Activated naive CD4-positive, alpha-beta T cell treated with anti-CD3 and anti-CD28 coated beads, Interleukin-2, amount 50 U/mL, for 24 hours (primary cell): ENCODE results near the gene CDK5RAP2.
"Not testable (repeated sequence)": the region's sequence is repeated elsewhere in the genome, so short reads cannot be mapped to it uniquely, and the experiment has no call there.

Source experiments
- H3K27ac Mint-ChIP-seq: one replicate; pipeline ENCODE4 v1.8.0; 2021; ENCODE audit warnings: mild to moderate bottlenecking, mixed read lengths
- H3K27me3 Mint-ChIP-seq: one replicate; pipeline ENCODE4 v1.8.0; 2021; ENCODE audit warnings: mixed read lengths
- H3K36me3 Mint-ChIP-seq: one replicate; pipeline ENCODE4 v1.8.0; 2021; ENCODE audit warnings: mixed read lengths
- H3K4me1 Mint-ChIP-seq: one replicate; pipeline ENCODE4 v1.8.0; 2021; ENCODE audit warnings: mixed read lengths
- H3K4me3 Mint-ChIP-seq: one replicate; pipeline ENCODE4 v1.8.0; 2021; ENCODE audit warnings: mild to moderate bottlenecking, mixed read lengths
- H3K9me3 Mint-ChIP-seq: one replicate; pipeline ENCODE4 v1.8.0; 2021; ENCODE audit warnings: mixed read lengths

Gene CDK5RAP2

GRCh38 chr9:120515481-120515880, 64.5 kb downstream of the CDK5RAP2 start:
- H3K27me3 Mint-ChIP-seq, H3K9me3 Mint-ChIP-seq, H3K4me1 Mint-ChIP-seq, H3K27ac Mint-ChIP-seq, H3K4me3 Mint-ChIP-seq: not testable (repeated sequence)
- H3K36me3 Mint-ChIP-seq = peaks cover 53% of the 10 kb centered on the region

- no peaks in the 10 kb centered on the region for H3K4me1 Mint-ChIP-seq
- H3K36me3 Mint-ChIP-seq = peaks cover 52% of the 10 kb centered on the region
- no peaks in the 10 kb centered on the region for H3K27me3 Mint-ChIP-seq
- H3K4me3 Mint-ChIP-seq = no peak overlapping the region
- H3K27ac Mint-ChIP-seq = no peak overlapping the region
- H3K9me3 Mint-ChIP-seq = no peaks in the 10 kb centered on the region
Observed at GRCh38 chr9:120514405-120514804, 65.6 kb downstream of the CDK5RAP2 start.

GRCh38 chr9:120513825-120514396, 66.1 kb downstream of the CDK5RAP2 start:
- Mint-ChIP-seq H3K27me3 (no peaks in the 10 kb centered on the region), H3K9me3 (no peaks in the 10 kb centered on the region), H3K4me3 (no peak overlapping the region), H3K36me3 (peaks cover 54% of the 10 kb centered on the region), H3K27ac (no peak overlapping the region), H3K4me1 (no peaks in the 10 kb centered on the region)

- H3K4me1 Mint-ChIP-seq = no peaks in the 10 kb centered on the region
- peaks cover 5% of the 10 kb centered on the region for H3K9me3 Mint-ChIP-seq
- no peak overlapping the region for H3K27ac Mint-ChIP-seq
- no peaks in the 10 kb centered on the region for H3K27me3 Mint-ChIP-seq
- peaks cover 53% of the 10 kb centered on the region for H3K36me3 Mint-ChIP-seq
- no peak overlapping the region for H3K4me3 Mint-ChIP-seq
Observed at GRCh38 chr9:120510816-120511215, 69.2 kb downstream of the CDK5RAP2 start.

GRCh38 chr9:120507936-120508510, 71.9 kb downstream of the CDK5RAP2 start:
- Mint-ChIP-seq H3K9me3 (peaks cover 5% of the 10 kb centered on the region), H3K4me1 (no peaks in the 10 kb centered on the region)

GRCh38 chr9:120505186-120505585, 74.8 kb downstream of the CDK5RAP2 start:
- Mint-ChIP-seq H3K36me3 (peaks cover 43% of the 10 kb centered on the region), H3K9me3 (peaks cover 5% of the 10 kb centered on the region), H3K4me3 (no peak overlapping the region), H3K4me1 (no peaks in the 10 kb centered on the region), H3K27ac (no peak overlapping the region), H3K27me3 (no peaks in the 10 kb centered on the region)

More at GRCh38 chr9:120507936-120508510, 71.9 kb downstream of the CDK5RAP2 start:
- Mint-ChIP-seq H3K27ac (no peak overlapping the region), H3K36me3 (peaks cover 49% of the 10 kb centered on the region), H3K27me3 (no peaks in the 10 kb centered on the region), H3K4me3 (no peak overlapping the region)

GRCh38 chr9:120500733-120501132, 79.2 kb downstream of the CDK5RAP2 start:
- Mint-ChIP-seq H3K4me1 (no peaks in the 10 kb centered on the region), H3K27me3 (no peaks in the 10 kb centered on the region), H3K36me3 (peaks cover 32% of the 10 kb centered on the region), H3K27ac (no peak overlapping the region), H3K9me3 (no peaks in the 10 kb centered on the region), H3K4me3 (no peak overlapping the region)

GRCh38 chr9:120497865-120498264, 82.1 kb downstream of the CDK5RAP2 start:
- H3K27ac Mint-ChIP-seq, H3K4me3 Mint-ChIP-seq, H3K9me3 Mint-ChIP-seq, H3K4me1 Mint-ChIP-seq, H3K27me3 Mint-ChIP-seq: not testable (repeated sequence)
- H3K36me3 Mint-ChIP-seq = peaks cover 29% of the 10 kb centered on the region

- H3K4me3 Mint-ChIP-seq, H3K27me3 Mint-ChIP-seq, H3K27ac Mint-ChIP-seq, H3K9me3 Mint-ChIP-seq, H3K4me1 Mint-ChIP-seq: not testable (repeated sequence)
- H3K36me3 Mint-ChIP-seq = peaks cover 23% of the 10 kb centered on the region
Observed at GRCh38 chr9:120496438-120496837, 83.5 kb downstream of the CDK5RAP2 start.

- Mint-ChIP-seq H3K36me3 (peaks cover 35% of the 10 kb centered on the region), H3K4me1 (peaks cover 7% of the 10 kb centered on the region), H3K27me3 (no peaks in the 10 kb centered on the region), H3K27ac (no peak overlapping the region), H3K9me3 (no peaks in the 10 kb centered on the region), H3K4me3 (no peak overlapping the region)
Observed at GRCh38 chr9:120490888-120491595, 88.9 kb downstream of the CDK5RAP2 start.

GRCh38 chr9:120486835-120487234, 93.1 kb downstream of the CDK5RAP2 start:
- no peak overlapping the region for H3K27ac Mint-ChIP-seq
- no peak overlapping the region for H3K4me3 Mint-ChIP-seq
- H3K4me1 Mint-ChIP-seq = peaks cover 3% of the 10 kb centered on the region
- no peaks in the 10 kb centered on the region for H3K9me3 Mint-ChIP-seq
- no peaks in the 10 kb centered on the region for H3K27me3 Mint-ChIP-seq
- peaks cover 37% of the 10 kb centered on the region for H3K36me3 Mint-ChIP-seq

GRCh38 chr9:120486347-120486746, 93.6 kb downstream of the CDK5RAP2 start:
- Mint-ChIP-seq H3K4me3 (no peak overlapping the region), H3K4me1 (peaks cover 3% of the 10 kb centered on the region), H3K27me3 (no peaks in the 10 kb centered on the region), H3K36me3 (peaks cover 35% of the 10 kb centered on the region), H3K9me3 (no peaks in the 10 kb centered on the region), H3K27ac (no peak overlapping the region)

- H3K36me3 Mint-ChIP-seq = peaks cover 33% of the 10 kb centered on the region
- no peak overlapping the region for H3K4me3 Mint-ChIP-seq
- H3K9me3 Mint-ChIP-seq = no peaks in the 10 kb centered on the region
- no peaks in the 10 kb centered on the region for H3K27me3 Mint-ChIP-seq
- H3K4me1 Mint-ChIP-seq = peaks cover 3% of the 10 kb centered on the region
- H3K27ac Mint-ChIP-seq = no peak overlapping the region
Observed at GRCh38 chr9:120485788-120486187, 94.2 kb downstream of the CDK5RAP2 start.

- Mint-ChIP-seq H3K27me3 (no peaks in the 10 kb centered on the region), H3K36me3 (peaks cover 21% of the 10 kb centered on the region), H3K4me3 (no peak overlapping the region), H3K9me3 (no peaks in the 10 kb centered on the region), H3K4me1 (no peaks in the 10 kb centered on the region), H3K27ac (no peak overlapping the region)
Observed at GRCh38 chr9:120484162-120484561, 95.8 kb downstream of the CDK5RAP2 start.

GRCh38 chr9:120482424-120483186, 97.4 kb downstream of the CDK5RAP2 start:
- no peak overlapping the region for H3K4me3 Mint-ChIP-seq
- no peak overlapping the region for H3K27ac Mint-ChIP-seq
- peaks cover 18% of the 10 kb centered on the region for H3K36me3 Mint-ChIP-seq
- no peaks in the 10 kb centered on the region for H3K9me3 Mint-ChIP-seq
- H3K4me1 Mint-ChIP-seq = no peaks in the 10 kb centered on the region
- no peaks in the 10 kb centered on the region for H3K27me3 Mint-ChIP-seq

GRCh38 chr9:120481846-120482245, 98.1 kb downstream of the CDK5RAP2 start:
- H3K4me1 Mint-ChIP-seq = no peaks in the 10 kb centered on the region
- H3K36me3 Mint-ChIP-seq = peaks cover 18% of the 10 kb centered on the region
- H3K27ac Mint-ChIP-seq = no peak overlapping the region
- H3K27me3 Mint-ChIP-seq = no peaks in the 10 kb centered on the region
- H3K4me3 Mint-ChIP-seq = no peak overlapping the region
- no peaks in the 10 kb centered on the region for H3K9me3 Mint-ChIP-seq
